Breast epithelium (tissue), 3 donors: Measurements from ENCODE around the gene CACNB1.

ENCODE experiments used
- CTCF ChIP-seq, 3 donors: fragments of 450-650 bp; IDR thresholded peaks; one replicate each; pipeline ENCODE4 v1.5.1; 2016 to 2017; ENCODE audit warnings: antibody characterized with exemption in 3 of 3, mild to moderate bottlenecking in 3 of 3, moderate library complexity in 3 of 3
- POLR2A ChIP-seq: fragments of 450-650 bp; IDR thresholded peaks from one replicate; pipeline ENCODE4 v1.6.1; 2016; ENCODE audit warnings: antibody characterized with exemption, mild to moderate bottlenecking, moderate library complexity
- POLR2AphosphoS5 ChIP-seq, 3 donors: sonication (generic); formaldehyde crosslinking; IDR thresholded peaks; one replicate each; pipeline ENCODE4 v1.6.1; 2017; ENCODE audit warnings: antibody characterized with exemption in 3 of 3

- TF ChIP-seq CTCF (IDR thresholded peaks at IDR 0.05) (no peak), POLR2A (no peak), POLR2AphosphoS5 (IDR thresholded peaks at IDR 0.05) (no peak)
Measured at GRCh38 chr17:39165841-39166349, 31.6 kb downstream of the CACNB1 start, which contains the start of gene ARL5C.
